Endodermal cell (in vitro differentiated cells): ENCODE results near the gene NPFFR2. TPM values are rescaled to one million over a fixed set of nuclear protein-coding genes. Genes with fewer than 3 reads are reported as not detected.

Source experiments
- DNase-seq: peaks from one replicate; pipeline ENCODE4 v3.0.0-alpha.2; 2017
- H3K27ac ChIP-seq: 2 replicates; pipeline ENCODE4 v1.5.1; 2013; ENCODE audit warnings: mild to moderate bottlenecking, low read depth, low read length, moderate library complexity
- H3K27me3 ChIP-seq: 2 replicates; pipeline ENCODE4 v1.6.1; 2013; ENCODE audit warnings: mild to moderate bottlenecking, low read length, moderate library complexity; ENCODE audit not compliant: insufficient read depth, control insufficient read depth, poor library complexity, severe bottlenecking
- H3K36me3 ChIP-seq: 2 replicates; pipeline ENCODE4 v1.7.0; 2013; ENCODE audit warnings: mild to moderate bottlenecking, low read length, moderate library complexity; ENCODE audit not compliant: control insufficient read depth, insufficient read depth
- H3K4me1 ChIP-seq: one replicate; pipeline ENCODE4 v1.7.0; 2013; ENCODE audit warnings: low read length; ENCODE audit not compliant: control insufficient read depth, insufficient read depth
- H3K4me3 ChIP-seq: 2 replicates; pipeline ENCODE4 v1.5.1; 2013; ENCODE audit warnings: mild to moderate bottlenecking, low read length, moderate library complexity
- H3K9ac ChIP-seq: 2 replicates; pipeline ENCODE4 v1.6.1; 2013; ENCODE audit warnings: mild to moderate bottlenecking, low read length, moderate library complexity; ENCODE audit not compliant: poor library complexity, severe bottlenecking; ENCODE audit errors: extremely low read depth
- H3K9me3 ChIP-seq: 2 replicates; pipeline ENCODE4 v1.6.1; 2013; ENCODE audit warnings: mild to moderate bottlenecking, low read length, moderate library complexity; ENCODE audit not compliant: control insufficient read depth
- H3K27ac Mint-ChIP-seq: 2 replicates; pipeline ENCODE4 v1.8.0; 2020; ENCODE audit warnings: mixed read lengths
- H3K27me3 Mint-ChIP-seq: 2 replicates; pipeline ENCODE4 v1.8.0; 2021; ENCODE audit warnings: mild to moderate bottlenecking, mixed read lengths; ENCODE audit not compliant: insufficient read depth
- H3K36me3 Mint-ChIP-seq: 2 replicates; pipeline ENCODE4 v1.8.0; 2020; ENCODE audit warnings: low read depth, mixed read lengths
- H3K4me1 Mint-ChIP-seq: 2 replicates; pipeline ENCODE4 v1.8.0; 2020; ENCODE audit warnings: mixed read lengths
- H3K4me3 Mint-ChIP-seq: 2 replicates; pipeline ENCODE4 v1.8.0; 2020; ENCODE audit warnings: mild to moderate bottlenecking, moderate library complexity, mixed read lengths
- H3K9me3 Mint-ChIP-seq: 2 replicates; pipeline ENCODE4 v1.8.0; 2020; ENCODE audit warnings: mild to moderate bottlenecking, mixed read lengths
- CTCF ChIP-seq: fragments of 200-600 bp; sonication (generic); conservative IDR thresholded peaks from 2 replicates; pipeline ENCODE4 v1.5.0; 2021; ENCODE audit warnings: antibody characterized with exemption, mild to moderate bottlenecking
- WGBS, 2 experiments: methylation state at CpG; one replicate each; pipeline versions ENCODE4 v1.1.5 to v1.1.7; 2013; ENCODE audit warnings: missing lambda C conversion rate in 2 of 2, mixed read lengths in 1 of 2; ENCODE audit not compliant: insufficient coverage in 1 of 2, insufficient read length in 1 of 2; 5-methylcytosine and 5-hydroxymethylcytosine counted together
- total RNA-seq, 2 donors: library from RNA; stranded (reverse); fragmentation: NEBNext Ultra II Directional in 1 of 2; extraction: Animal tissue kit (Norgen Biotek cat#: 25700) in 1 of 2; gene quantifications; 2 replicates in 1 of 2; 3 replicates in 1 of 2; pipeline ENCODE4 v1.2.1, GENCODE V29; 2021

The NPFFR2 gene
- total RNA-seq, 2 donors from 2014 or later = 0.29 to 1.5 TPM

GRCh38 chr4:72110886-72111285 lies 79.1 kb downstream of the NPFFR2 start:
- no peak overlapping the region for H3K27ac ChIP-seq
- 88 to 96% methylated on average over 1 of the region's 1 CpG for WGBS, 2 experiments
- H3K36me3 ChIP-seq = no peaks in the 10 kb centered on the region
- Mint-ChIP-seq H3K9me3 (no peaks in the 10 kb centered on the region), H3K36me3 (no peaks in the 10 kb centered on the region), H3K27me3 (no peaks in the 10 kb centered on the region), H3K4me1 (no peaks in the 10 kb centered on the region), H3K27ac (no peak overlapping the region), H3K4me3 (no peak overlapping the region)
- H3K4me3 ChIP-seq = no peak overlapping the region
- H3K9me3 ChIP-seq = no peaks in the 10 kb centered on the region
- no peaks in the 10 kb centered on the region for H3K4me1 ChIP-seq
- no peak for TF ChIP-seq CTCF
- no peak for DNase-seq
- no peak overlapping the region for H3K9ac ChIP-seq
- no peaks in the 10 kb centered on the region for H3K27me3 ChIP-seq

- no peak overlapping the region for H3K4me3 Mint-ChIP-seq
- no peak overlapping the region for H3K4me3 ChIP-seq
- no peaks in the 10 kb centered on the region for H3K9me3 ChIP-seq
- H3K9ac ChIP-seq = no peak overlapping the region
- H3K4me1 ChIP-seq = no peaks in the 10 kb centered on the region
- H3K9me3 Mint-ChIP-seq = no peaks in the 10 kb centered on the region
- no peak for DNase-seq
- no peaks in the 10 kb centered on the region for H3K36me3 Mint-ChIP-seq
- no peaks in the 10 kb centered on the region for H3K27me3 Mint-ChIP-seq
- no peaks in the 10 kb centered on the region for H3K4me1 Mint-ChIP-seq
- H3K27ac Mint-ChIP-seq = no peak overlapping the region
- H3K27ac ChIP-seq = no peak overlapping the region
- no peak for TF ChIP-seq CTCF
- H3K36me3 ChIP-seq = no peaks in the 10 kb centered on the region
- H3K27me3 ChIP-seq = no peaks in the 10 kb centered on the region
These were observed 80.1 kb downstream of the NPFFR2 start for GRCh38 chr4:72111863-72112262.

- Mint-ChIP-seq H3K36me3 (no peaks in the 10 kb centered on the region), H3K4me3 (no peak overlapping the region), H3K27ac (no peak overlapping the region), H3K9me3 (no peaks in the 10 kb centered on the region), H3K27me3 (no peaks in the 10 kb centered on the region), H3K4me1 (no peaks in the 10 kb centered on the region)
- Histone ChIP-seq H3K4me1 (no peaks in the 10 kb centered on the region), H3K27me3 (no peaks in the 10 kb centered on the region), H3K9ac (no peak overlapping the region), H3K27ac (no peak overlapping the region), H3K9me3 (no peaks in the 10 kb centered on the region), H3K4me3 (no peak overlapping the region), H3K36me3 (no peaks in the 10 kb centered on the region)
- TF ChIP-seq CTCF = no peak
- DNase-seq = no peak
- WGBS, 2 experiments = 86 to 87% methylated on average over 2 to 3 of the region's 3 CpGs
These were observed 80.8 kb downstream of the NPFFR2 start for GRCh38 chr4:72112514-72113156.
